PFSK-1 (cell line): ENCODE measurements around the gene MOK.

Experiments
- POLR2AphosphoS5 ChIP-seq: IDR thresholded peaks from 2 replicates; pipeline ENCODE4 v1.6.1; 2012; ENCODE audit warnings: low read depth, mild to moderate bottlenecking, control low read depth, low read length, moderate library complexity
- SIN3A ChIP-seq: IDR thresholded peaks from 2 replicates; pipeline ENCODE4 v1.6.1; 2012; ENCODE audit warnings: mild to moderate bottlenecking, low read length, moderate library complexity, borderline replicate concordance; ENCODE audit not compliant: insufficient read depth
- TAF1 ChIP-seq: IDR thresholded peaks from 2 replicates; pipeline ENCODE4 v1.6.1; 2012; ENCODE audit warnings: low read length, control low read depth, borderline replicate concordance; ENCODE audit not compliant: insufficient read depth
- TF ChIP-seq, protein P1 (sequence below), 2 experiments: IDR thresholded peaks; 2 replicates each; pipeline versions ENCODE4 v1.6.1 to v1.8.0; 2011 to 2012; ENCODE audit warnings: low read depth in 2 of 2, low read length in 2 of 2, control low read depth in 1 of 2, inconsistent platforms in 1 of 2, mild to moderate bottlenecking in 1 of 2, moderate library complexity in 1 of 2; ENCODE audit not compliant: insufficient read depth in 1 of 2

DNA sequence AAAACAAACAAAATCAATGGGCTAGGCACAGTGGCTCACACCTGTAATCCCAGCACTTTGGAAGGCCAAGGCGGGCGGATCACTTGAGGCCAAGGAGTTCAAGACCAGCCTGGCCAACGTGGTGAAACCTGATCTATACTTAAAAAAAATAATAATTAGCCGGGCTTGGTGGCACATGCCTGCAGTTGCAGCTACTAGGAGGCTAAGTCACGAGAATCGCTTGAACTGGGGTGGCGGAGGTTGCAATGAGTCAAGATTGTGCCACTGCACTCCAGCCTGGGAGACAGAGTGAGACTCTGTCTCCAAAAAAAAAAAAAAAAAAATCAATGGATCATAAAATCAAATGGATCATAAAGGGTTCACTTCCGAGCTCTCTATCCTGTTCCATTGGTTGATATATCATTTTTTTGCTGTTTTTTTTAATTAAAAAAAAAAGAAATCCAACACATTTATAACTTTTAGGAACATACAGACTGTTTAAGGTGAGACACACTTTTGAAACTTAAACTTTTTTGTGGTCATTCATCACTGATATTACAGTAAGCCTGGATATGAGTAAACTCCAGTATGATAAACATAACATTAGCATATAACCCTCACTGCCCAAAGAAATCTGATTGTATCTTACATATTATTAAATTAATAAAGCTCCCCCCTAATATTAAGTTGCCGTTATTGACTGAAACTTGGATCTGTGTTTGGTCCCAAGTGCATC lies 22.1 kb downstream of the MOK start:
- TF ChIP-seq SIN3A (no peak), POLR2AphosphoS5 (no peak), TAF1 (no peak)
- TF ChIP-seq, protein P1, sequence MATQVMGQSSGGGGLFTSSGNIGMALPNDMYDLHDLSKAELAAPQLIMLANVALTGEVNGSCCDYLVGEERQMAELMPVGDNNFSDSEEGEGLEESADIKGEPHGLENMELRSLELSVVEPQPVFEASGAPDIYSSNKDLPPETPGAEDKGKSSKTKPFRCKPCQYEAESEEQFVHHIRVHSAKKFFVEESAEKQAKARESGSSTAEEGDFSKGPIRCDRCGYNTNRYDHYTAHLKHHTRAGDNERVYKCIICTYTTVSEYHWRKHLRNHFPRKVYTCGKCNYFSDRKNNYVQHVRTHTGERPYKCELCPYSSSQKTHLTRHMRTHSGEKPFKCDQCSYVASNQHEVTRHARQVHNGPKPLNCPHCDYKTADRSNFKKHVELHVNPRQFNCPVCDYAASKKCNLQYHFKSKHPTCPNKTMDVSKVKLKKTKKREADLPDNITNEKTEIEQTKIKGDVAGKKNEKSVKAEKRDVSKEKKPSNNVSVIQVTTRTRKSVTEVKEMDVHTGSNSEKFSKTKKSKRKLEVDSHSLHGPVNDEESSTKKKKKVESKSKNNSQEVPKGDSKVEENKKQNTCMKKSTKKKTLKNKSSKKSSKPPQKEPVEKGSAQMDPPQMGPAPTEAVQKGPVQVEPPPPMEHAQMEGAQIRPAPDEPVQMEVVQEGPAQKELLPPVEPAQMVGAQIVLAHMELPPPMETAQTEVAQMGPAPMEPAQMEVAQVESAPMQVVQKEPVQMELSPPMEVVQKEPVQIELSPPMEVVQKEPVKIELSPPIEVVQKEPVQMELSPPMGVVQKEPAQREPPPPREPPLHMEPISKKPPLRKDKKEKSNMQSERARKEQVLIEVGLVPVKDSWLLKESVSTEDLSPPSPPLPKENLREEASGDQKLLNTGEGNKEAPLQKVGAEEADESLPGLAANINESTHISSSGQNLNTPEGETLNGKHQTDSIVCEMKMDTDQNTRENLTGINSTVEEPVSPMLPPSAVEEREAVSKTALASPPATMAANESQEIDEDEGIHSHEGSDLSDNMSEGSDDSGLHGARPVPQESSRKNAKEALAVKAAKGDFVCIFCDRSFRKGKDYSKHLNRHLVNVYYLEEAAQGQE (IDR thresholded peaks at IDR 0.05; ENCODE audit: insufficient read depth in 1 of 2, low read depth in 2 of 2, low read length in 2 of 2), result no peak
